Hematopoietic multipotent progenitor cell treated with erythropoietin and hydrocortisone succinate and interleukin-3 and kit ligand, for 6 days (in vitro differentiated cells): ENCODE measurements around the gene MOXD1.
A peak's percentile ranks its signal among the peaks of the same experiment; 100 is the strongest.
"Not testable (repeated sequence)": the region's sequence is repeated elsewhere in the genome, so short reads cannot be mapped to it uniquely, and the experiment has no call there.

Experiments
- DNase-seq: peaks from one replicate; pipeline ENCODE4 v3.0.0-alpha.2; 2015

Gene MOXD1

DNA sequence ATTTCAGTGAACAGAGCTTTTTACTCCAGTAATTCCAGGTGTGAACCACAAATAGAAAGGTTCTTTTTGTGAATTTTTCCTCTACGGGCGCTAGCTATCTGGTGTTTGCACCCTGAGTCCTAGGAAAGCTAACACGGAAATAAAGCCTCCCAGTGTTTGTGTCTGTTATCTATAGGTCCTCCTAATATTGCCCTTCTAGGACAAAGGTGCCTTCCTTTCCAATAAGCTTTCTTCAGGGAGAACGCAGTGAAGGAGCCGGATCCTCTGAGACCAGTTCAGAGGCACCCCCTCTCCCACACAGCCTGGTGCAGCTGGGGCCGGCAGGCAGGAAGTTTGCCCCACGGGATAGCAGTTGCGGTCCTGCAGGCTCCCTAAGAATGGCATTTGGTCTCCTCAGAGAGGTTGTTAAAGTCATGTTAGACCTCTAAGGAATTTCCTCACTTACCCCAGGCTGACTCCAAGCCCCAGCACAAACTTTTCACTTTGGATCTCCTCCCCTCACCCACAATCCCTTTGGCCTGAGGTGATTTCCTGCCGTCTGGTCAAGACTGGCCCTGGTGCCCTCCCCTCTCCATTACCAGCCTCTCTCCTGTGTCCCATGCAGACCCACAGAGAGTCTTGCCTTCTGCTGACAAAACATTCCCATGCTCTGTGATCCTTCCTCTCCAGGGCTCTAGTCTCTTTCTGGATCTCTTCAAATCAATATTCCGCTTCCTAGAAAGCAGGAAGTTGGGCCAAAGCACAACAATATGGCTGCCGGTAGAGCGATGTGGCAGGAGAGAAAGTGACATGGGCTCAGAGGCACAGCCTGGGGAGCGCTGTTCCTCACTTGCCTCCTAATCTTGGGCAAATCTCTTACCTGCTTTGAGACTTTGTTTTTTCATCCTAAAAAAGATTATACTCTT lies 126.0 kb downstream of the MOXD1 start:
- no peak for DNase-seq

DNA sequence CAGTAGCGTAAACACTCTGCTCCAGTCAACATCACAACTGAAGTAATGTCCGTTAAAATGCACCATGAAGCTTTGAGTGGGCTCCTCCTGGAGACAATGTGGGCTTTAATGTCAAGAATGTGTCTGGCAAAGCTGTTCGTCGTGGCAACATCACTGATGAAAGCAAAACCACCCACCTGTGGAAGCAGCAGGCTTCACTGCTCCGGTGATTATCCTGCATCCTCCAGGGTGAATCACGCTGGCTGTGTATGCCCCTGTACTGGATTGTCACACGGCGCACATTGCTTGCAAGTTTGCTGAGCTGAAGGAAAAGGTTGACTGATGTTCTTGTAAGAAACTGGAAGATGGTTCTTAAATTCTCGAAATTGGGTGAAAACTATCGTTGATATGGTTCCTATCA lies 128.5 kb downstream of the MOXD1 start:
- DNase-seq = no peak

DNA sequence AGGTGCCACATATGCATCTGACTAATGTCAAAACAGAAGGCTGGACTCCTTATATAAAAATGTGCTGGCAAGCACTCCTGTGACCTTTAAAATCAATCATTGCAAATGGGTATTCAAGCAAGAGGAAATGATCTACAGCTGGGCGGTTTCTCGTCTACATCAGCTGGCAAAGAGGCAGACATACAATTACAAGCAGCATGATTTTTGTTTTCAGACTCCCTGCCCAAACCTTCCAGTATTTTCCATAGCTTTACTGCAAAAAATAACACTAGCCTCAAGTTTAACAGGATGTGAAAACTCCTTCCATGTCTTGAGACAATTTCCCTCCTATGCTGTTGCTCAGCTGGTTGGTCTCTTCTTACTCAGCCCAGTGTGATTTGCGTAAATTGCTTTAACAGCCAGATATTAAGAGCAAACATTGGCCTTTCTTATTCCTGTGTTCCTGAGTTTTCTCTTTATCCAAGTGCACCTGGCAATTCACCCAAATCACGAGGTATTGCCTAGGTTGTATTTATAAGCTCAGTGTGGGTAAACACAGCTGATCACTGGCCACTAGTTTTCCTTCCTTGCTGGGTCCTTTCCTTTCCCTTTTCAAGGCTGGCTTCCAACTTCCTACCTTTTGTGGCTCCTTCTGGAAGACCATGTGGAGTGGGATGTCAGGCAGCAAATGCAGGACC lies 130.4 kb downstream of the MOXD1 start:
- no peak for DNase-seq

DNA sequence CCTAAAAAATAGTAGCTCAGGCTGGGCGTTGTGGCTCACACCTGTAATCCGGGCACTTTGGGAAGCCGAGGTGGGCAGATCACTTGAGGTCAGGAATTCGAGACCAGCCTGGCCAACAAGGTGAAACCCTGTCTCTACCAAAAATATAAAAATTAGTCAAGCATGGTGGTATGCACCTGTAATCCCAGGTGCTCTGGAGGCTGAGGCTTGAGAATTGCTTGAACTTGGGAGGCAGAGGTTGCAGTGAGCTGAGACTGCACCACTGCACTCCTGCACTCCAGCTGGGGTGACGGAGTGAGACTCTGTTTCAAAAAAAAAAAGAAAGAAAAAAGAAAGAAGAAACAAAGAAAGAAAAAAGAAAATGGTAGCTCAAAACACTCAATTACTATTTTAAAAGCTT lies 132.6 kb downstream of the MOXD1 start:
- DNase-seq = not testable (repeated sequence)

DNA sequence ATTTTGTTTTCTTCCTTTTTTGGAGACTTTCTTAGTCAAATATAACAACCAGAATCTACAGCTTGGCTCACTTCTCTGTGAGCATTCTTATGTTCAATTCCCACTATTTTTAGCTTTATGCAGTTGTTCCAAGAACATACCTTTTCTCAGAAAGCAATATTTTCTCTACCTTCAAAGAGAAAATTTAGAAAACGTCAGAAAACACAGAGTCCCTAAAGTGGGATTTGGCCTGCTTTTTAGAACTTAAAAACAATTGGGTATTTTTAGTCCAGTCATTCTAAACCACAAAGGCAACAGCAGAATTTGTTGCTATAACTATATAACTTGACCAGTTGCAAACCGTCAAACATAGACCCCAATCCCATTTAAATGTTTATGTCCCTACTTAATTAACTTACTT lies 133.1 kb downstream of the MOXD1 start:
- DNase-seq = no peak

DNA sequence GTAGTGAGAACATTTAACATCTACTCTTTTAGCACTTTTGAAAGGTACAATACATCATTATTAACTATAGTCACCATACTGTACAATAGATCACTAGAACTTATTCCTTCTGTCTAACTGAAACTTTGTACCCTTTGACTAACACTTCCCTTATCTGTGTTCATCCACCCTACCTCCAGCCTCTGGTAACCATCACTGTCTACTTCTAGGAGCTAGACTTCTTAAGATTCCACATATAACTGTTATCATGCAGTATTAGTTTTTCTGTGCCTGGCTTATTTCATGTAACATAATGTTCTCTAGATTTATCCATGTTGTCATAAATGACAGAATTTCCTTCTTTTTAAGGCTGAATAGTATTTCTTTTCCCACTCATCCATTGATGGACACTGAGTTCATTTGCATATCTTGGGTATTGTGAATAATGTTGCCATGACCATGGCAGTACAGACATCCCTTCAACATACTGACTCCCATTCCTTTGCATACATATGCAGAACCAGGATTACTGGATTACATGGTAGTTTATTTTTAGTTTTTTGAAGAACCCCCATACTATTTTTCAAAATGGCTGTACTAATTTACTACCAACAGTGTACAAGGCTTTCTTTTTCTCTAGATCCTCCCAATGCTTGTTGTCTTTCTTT lies 135.7 kb downstream of the MOXD1 start:
- DNase-seq = no peak

DNA sequence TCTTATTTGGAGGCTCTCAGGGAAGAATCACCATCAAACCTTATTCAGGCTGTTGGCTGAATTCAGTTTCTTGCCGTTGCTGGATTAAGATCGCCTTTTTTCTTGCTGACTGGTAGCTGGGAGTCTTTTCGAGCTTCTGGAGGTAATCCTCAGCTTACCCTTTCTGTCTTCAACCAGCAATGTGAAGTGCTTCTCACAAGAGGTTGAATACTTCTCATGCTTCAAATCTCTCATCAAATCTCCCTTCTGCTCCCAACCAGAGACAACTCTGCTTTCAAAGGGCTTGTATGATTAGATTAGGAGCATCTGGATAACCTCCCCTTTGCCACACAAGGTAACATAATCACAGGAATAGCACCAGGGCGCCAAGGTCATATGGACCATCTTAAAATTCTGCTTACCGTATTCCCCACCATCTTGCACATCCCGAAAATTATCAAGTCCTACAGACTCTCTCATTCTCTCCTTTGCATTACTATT lies 137.2 kb downstream of the MOXD1 start:
- no peak for DNase-seq

DNA sequence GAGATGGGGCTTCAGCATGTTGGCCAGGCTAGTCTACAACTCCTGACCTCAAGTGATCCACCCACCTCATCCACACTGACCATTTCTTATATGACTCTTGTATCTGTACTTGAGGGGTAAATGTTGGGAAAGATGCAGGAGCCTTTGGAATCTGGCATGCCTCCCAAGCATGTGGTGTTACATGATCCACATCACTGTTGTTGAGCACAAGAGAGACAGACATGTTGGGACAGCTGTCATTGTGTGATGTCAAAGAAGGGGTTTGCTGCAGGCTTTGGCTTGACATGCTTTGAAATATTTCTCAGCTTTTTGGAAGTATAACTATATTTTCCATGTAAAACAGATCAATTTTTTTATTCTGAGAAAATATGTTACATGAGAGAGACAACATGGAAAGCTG lies 139.9 kb downstream of the MOXD1 start:
- DNase-seq = no peak

DNA sequence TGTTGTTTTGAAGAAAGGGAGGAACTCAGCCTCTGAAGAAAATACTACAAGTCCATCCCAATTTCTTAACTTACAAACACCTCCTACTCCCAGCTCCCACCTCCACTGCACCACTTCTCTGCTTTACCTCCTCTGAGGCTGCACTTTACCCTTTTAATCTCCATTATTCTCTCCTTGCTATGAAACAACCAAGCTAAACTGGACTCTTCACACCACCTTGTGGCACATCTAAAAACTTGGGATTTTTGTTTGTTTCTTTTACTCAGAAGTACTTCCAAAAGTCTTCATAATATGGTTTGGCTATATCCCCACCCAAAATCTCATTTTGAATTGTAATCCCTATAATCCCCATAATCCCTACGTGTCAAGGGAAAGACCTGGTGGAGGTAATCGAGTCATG lies 142.2 kb downstream of the MOXD1 start:
- DNase-seq = peak; percentile 1

DNA sequence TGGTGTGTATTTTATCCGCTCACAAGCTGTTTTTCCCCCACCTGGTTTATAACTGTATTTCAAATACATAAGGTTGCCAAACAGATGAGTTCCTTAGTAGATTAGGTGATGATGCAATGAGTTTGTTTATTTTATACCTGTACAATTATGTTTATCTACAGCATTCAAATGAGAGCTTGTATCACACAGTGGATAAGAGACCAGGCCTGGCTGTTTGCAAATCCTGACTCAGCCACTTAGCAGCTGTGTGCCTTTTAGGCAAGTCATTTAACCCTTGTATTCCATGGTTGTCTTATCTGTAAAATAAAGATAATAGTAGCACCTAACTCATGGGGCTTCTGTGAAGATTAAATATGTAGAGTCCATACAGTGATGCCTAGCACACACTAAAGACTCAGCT lies 143.7 kb downstream of the MOXD1 start:
- no peak for DNase-seq

DNA sequence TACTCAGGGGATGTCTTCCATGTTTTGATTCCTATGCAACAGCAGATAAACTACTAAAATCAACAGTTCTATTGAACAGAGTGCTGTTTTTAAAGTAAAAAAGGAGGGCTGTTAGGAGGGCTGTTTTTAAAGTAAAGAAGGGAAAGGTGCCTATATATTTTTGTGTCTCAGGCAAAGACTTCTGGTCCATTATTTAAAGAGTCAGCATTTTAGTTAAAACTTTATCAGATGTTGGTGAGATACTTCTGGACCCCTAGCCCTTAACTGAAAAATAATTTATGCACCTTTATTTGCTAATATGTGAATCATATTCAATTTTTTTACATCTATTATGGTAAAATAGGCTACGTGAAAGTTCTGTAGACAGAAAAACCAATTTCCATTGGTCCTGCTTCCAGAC lies 144.8 kb downstream of the MOXD1 start:
- DNase-seq = no peak

DNA sequence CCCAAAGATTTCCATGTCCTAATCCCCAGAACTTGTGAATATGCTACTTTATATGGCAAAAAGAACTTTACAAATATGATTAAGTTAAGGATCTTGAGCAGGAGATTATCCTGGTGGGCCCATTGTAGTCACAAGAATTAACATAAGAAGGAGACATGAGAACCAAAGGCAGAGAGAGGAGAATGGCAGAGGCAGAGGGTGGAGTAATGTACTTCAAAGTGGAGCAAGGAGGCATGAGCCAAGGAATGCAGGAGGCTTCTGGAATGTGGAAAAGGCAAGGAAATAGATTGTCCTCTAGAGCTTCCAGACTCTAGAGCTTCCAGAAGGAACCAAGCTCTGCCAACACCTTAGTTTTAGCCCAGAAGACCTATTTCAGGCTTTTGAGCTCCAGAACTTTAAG lies 147.4 kb downstream of the MOXD1 start:
- DNase-seq = no peak

DNA sequence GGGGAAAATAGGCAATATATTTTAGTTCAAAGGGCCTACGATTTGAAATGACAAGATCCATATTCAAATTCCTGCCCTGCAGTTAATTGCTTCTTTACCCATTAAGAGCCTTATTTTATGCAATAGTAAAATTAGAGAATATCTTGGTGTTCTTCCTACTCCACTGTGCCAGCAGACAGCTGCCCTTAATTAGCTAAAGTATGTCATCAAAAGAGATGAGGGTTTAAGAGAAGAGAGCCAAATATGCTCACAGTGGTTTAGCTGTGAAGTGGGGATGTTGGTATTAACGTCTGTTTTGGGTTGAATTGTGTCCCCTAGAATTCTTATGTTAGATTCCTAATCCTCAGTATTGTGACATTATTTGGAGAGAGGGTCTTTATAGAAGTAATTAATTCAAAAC lies 148.1 kb downstream of the MOXD1 start:
- DNase-seq = no peak

DNA sequence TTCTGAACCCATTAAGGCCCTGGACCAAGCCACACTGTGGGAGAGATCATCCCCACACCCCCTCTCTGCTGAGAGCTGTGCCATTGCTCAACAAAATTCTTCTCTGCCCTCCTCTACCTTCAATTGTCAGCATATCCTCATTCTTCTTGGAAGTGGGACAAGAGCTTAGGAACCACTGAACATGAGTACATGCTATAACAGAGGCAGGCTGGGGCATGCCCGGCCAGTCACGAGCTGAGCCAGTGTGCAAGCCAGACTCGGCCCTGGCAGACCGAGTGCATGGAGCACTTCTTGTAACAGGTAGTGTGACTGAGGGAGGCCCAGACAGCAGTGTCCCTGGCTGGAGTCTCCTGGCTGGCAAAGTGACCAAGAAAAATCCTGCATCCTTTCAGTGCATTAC lies 149.2 kb downstream of the MOXD1 start:
- no peak for DNase-seq

DNA sequence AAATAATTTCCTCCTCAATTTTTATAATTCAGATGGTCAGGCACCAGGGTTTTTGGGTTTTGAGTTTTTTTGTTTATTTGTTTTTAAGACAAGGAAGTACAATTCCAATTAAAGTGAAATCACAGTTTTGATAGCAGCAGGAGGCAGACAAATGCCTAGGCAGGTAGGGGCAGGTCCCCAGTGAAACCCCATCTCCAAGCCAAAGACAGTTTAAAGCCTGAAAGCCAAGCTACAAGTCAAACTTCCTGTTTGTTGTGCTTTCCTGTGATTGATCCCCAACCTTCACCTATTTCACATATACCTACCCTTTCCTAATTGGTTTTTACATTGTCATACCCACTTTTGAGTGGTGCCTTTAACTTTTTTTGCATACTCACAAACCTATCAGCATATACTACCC lies 149.6 kb downstream of the MOXD1 start:
- no peak for DNase-seq

DNA sequence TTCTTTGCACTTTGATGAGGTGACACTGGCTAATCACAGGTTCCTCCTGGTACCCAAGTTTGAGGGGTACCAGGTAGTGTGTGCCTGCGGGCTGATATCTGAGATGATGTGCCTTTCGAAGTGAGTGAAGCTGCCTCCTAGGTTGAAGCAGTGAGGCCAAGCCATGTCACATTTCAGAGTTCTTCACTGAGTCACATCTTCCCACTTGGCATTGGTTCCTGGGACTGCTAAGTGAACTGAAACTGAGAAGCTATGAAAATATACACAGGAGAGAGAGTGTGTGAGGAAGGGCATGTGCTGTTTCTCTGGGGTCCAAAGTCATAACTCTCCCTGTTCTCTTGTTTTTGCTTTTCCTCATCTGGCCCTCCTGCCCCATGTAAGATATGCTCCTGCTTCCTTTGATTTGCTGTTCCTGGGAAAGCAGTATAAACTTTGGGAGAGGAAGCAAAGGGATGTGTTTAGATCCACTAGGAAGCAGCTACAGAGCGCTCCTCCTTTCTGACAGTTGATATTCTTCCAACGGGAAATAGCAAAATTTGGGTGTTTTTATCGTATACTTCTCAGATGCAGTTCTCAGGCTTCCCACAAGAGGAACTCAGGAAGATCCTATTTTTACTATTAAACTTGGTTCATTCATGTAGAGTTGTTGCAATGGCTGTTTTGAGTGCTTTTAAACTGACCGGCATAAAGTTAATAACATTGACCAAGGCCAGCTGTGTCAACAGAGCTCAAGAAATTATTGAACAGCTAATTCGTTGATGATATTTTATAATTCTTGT lies 153.7 kb downstream of the MOXD1 start:
- DNase-seq = no peak

DNA sequence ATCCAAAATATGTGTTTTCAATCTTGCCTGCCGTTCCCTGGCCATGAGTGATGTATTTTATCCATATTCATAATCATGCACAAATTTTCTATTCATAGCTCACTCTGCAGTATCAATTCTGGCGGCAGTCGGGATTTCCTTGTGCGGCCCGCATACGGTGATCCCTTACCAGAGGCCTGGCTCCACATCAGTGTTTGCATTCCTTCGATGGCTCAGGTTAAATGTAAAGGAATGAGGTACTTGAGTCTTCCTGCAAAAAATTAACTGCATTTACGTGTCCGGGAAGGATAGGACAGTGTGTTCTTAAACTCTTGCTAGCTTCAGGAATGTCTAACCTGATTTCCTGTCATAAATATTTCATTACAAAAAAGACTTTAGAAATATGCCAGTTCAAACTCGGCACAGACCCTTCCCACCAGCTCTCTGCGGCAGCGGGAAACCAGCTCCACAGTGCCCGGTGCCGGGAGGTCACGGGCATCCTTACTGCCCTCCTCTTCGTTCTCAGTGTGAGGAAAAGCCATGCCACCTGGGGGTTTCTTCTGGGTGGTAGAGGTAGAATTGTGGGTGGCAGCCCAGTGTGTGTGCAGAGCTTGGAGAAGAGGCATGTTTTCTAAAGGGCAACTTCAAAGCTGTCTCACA lies 154.5 kb downstream of the MOXD1 start:
- DNase-seq = no peak

DNA sequence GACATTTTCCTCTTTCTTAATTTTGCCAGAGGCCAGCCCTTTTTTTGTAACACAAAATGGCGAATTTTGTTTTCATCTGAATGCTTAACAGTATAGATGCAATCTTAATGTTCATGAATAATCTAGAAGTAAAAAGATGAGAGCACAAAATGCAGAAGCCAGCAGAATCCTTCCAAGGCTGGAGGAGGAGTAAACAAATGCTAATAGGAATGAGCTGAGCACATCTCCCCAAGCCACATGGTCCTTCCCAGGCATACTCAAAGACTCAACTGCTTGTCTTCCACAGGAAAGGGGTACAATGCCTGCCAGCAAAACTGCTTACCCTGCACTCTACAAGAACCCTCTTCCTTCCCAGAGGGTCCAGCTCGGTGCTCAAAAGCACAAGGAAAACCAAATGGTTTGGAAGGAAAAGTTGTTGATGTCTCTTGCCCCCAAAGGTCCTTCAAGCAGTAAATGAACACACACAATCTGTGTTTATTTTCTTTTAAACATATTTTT lies 155.1 kb downstream of the MOXD1 start:
- DNase-seq = no peak
